A204.1 (cell line): ENCODE data around the gene RGPD8.
"Not testable (repeated sequence)": the region's sequence is repeated elsewhere in the genome, so short reads cannot be mapped to it uniquely, and the experiment has no call there.

Experiments used
- FAIRE-seq: peaks from 2 replicates; lab custom pipeline; 2012; peaks lifted over from hg19 to GRCh38; lab: Jason Lieb, UNC

The RGPD8 gene

GRCh38 chr2:112434890-112435715 lies 1.7 kb upstream of the RGPD8 start:
- not testable (repeated sequence) for FAIRE-seq

GRCh38 chr2:112433932-112434730 lies 686 bp upstream of the RGPD8 start:
- no peak for FAIRE-seq

DNA sequence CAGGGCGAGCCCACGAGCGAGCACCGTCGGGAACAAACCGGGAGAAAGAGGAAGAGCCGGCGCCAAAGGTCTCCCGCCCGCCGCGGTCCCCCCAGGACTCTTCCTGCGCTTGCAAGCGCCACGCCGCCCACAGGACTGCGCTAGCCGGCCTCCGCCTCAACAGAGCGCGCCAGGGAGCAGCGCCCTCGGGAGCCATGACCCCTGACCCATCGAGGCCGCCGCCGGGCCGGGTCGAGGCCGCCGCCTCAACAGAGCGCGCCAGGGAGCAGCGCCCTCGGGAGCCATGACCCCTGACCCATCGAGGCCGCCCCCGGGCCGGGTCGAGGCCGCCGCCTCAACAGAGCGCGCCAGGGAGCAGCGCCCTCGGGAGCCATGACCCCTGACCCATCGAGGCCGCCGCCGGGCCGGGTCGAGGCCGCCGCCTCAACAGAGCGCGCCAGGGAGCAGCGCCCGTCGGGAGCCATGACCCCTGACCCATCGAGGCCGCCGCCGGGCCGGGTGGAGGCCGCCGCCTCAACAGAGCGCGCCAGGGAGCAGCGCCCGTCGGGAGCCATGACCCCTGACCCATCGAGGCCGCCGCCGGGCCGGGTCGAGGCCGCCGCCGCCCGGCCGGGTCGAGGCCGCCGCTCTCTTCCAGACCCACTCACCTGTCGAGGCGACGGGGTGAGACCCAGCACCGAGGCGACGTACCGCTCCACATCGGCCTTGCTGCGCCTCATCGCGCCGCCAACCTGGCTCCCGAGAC lies 538 bp downstream of the RGPD8 start:
- not testable (repeated sequence) for FAIRE-seq

GRCh38 chr2:112432390-112432734 lies 1.1 kb downstream of the RGPD8 start:
- FAIRE-seq, result not testable (repeated sequence)

- not testable (repeated sequence) for FAIRE-seq
These were observed 1.7 kb downstream of the RGPD8 start for GRCh38 chr2:112431587-112432295.

GRCh38 chr2:112424553-112424952 lies 8.9 kb downstream of the RGPD8 start:
- not testable (repeated sequence) for FAIRE-seq

DNA sequence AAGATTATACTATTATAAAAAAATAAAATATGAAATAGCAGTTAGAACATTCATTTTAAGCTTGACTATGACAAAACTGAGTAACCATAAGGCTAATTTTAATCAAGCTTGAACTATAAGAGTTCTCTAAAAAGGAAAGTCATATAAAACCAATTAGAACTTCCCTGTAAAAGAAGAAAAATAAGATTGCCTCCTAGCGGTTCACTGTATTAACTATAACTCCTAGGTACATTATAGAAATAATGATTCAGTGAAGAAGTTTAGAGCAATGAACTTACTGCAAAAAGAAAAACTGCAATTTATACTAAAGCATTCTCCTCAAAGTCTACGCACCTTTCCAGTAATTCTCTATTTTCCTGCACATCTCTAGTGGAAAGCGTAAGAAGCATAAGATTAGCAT lies 16.6 kb downstream of the RGPD8 start:
- not testable (repeated sequence) for FAIRE-seq

- not testable (repeated sequence) for FAIRE-seq
These were observed 73.4 kb downstream of the RGPD8 start for GRCh38 chr2:112360055-112360454.

DNA sequence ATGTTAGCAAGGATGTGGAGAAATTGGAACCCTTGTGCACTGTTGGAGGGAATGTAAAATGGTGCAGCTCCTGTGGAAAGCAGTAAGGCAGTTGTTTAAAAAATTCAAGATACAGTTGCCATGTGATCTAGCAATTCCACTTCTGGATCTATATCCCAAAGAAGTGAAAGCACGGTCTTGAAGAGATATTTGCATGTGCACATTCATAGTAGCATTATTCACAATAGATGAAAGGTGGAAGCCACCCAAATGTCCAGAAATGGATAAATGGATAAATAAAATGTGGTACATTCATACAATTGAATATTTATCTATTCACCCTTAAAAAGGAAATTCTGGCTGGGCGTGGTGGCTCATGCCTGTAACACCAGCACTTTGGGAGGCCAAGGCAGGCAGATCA lies 79.1 kb downstream of the RGPD8 start:
- FAIRE-seq, result not testable (repeated sequence)

DNA sequence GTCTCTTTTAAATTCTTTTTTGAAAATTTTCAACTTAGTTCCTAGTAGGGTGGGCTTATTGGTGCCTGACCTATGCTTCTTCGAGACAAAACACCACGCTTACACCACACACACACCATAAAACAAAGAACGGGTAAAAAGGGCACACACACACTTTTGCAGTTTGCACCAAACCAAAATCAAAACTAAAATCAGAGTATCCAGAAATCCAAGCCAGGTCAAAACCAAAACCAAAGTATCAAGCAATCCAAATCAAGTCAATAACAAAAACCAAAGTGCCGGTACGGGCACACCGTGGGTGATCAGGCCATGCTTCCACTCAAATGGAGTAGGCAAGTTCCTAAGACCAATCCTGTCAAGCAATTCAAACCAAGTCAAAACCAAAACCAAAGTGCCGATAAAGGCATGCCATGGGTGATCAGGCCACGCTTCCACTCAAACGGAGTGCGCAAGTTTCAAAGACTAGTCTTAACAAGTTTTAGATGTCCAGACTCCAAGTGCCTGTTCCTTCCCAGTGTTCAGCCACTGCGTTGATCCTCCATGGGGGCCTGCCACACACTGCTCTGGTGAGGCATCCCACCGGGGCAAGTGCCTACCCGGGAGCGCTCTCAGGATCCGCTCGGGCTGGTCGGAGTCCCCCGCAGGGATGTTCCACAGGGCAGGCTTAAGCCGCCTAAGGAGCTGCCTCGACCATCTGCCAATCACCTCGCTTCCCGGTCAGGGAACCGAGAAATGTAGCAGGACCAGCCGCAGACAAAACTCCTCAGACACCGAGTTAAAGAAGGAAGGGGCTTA lies 80.4 kb downstream of the RGPD8 start:
- not testable (repeated sequence) for FAIRE-seq

DNA sequence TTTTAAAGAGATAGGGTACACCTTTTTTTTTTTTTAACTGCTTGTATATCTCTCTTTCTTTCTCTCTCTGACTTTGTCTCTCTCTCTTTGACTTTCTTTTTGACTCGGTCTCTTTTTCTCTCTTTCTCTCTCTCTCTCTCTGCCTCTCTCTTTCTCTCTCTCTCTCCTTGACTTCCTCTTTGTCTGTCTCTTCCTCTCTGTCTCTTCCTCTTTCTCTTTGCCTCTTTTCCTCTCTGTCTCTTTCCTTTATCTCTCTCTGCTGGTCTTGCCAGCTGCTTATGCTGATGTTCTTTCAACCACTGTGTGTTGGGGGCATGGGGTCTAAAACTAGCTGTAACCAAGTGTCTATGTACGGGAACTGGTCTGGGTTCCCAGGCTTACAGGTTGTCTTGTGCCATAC lies 81.2 kb downstream of the RGPD8 start:
- FAIRE-seq, result not testable (repeated sequence)

- no peak for FAIRE-seq
These were observed 88.1 kb downstream of the RGPD8 start for GRCh38 chr2:112345030-112346027.

GRCh38 chr2:112343827-112344585 lies 89.4 kb downstream of the RGPD8 start:
- no peak for FAIRE-seq

DNA sequence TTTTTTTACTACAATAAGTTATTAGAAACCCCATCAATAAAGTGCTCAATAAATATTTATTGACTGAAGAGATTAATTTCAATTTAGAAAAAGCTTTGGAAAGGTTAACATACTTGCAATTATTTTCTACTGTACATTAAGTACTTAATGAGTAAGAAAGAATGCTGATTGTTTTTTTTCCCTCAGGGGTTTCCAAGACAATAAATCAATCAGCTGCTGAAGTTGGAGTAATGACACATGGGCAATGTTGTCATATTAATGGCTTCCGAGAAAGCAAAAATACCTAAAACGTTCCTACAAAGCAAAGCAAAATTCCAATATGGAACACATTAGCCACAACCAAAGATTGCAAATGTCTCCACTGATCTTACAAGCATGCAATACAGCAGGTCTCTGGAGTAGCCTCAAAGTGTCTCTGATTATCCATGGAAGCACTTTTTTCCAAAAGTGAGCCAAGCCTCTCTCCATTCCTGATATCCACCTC lies 91.3 kb downstream of the RGPD8 start:
- no peak for FAIRE-seq

GRCh38 chr2:112340475-112341267 lies 92.8 kb downstream of the RGPD8 start:
- FAIRE-seq, result no peak

DNA sequence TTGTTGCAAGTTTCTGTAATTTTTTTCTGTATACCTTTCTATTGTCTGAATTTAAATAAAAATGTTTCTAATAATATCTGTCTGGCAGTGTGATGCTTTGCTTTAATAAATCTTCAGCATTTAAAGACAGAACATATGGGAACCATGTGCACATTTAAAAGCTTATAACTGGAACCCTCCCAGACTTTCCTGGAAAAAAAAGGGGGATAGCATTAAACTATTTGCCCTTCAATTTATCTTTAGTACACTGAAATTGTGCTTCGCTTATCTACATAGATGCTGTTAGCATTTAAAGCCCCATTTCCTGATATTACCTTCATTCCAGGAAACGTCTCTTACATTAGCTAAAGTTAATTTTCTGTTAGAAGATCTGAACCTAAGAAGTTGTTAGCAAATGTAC lies 93.5 kb downstream of the RGPD8 start:
- FAIRE-seq, result no peak

DNA sequence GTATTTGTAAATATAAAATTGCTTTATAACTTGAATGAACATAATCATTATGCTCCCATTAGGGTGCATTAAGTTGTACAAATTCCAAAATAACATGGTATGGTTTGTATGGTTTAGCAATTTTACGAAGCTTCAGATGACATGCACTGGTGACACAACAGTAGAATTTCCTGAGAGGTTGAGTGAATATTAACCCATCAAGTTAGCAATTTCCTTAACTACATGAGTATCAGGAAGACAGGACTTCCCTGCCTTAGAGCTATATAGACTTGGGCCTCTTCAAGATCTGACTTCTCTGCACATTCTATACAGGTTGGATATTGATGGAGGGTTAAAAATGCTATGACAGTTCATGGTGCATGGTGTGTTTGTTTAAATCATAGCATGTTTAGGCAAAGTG lies 97.8 kb downstream of the RGPD8 start:
- FAIRE-seq, result no peak

GRCh38 chr2:112332123-112332696 lies 101.2 kb downstream of the RGPD8 start:
- no peak for FAIRE-seq
